Measurements from ENCODE around the gene CST6. TPM values are rescaled to one million over a fixed set of nuclear protein-coding genes. Genes with fewer than 3 reads are reported as not detected.

The CST6 gene
- total RNA-seq, 1 donor from 2014 or later: not detected

DNA sequence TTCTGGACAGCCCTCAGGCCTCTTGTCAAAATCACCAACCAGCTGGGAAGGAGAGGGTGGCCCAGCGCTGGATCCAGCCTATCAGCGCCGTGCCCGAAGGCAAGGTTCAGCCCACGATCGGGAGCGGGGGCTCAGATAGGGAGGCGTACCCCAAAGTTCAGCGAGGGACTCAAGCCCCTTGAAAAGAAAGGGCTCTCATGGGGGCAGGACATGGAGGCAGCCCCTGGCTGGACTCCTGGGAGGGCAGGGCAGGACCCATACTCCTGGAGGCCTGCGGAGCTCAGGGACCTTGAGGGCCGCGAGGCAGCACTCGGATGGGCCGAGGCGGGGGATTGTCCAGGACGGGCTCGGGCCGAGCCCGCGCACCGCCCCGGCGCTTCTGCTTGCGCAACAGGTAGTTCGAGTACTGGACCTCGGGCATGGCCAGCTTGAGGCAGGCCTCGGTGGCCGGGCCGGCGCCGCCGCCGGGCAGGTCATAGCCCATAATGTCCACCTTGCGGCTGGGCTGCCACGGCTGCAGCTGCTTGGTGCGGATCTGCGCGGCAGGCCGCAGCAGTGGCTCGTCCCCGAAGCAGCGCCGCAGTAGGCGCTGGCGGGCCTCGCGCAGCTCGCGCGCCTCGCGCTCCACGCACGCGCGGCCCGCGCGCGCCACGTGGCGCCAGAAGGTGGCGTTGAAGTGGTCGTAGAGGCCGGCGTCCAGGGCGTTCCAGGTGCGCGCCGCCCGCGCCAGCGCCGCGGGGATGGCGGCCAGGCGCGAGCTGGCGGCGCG, 30.6 kb downstream of the CST6 start:
- Mint-ChIP-seq H3K4me1 (peaks cover 11% of the 10 kb centered on the region), H3K9me3 (no peaks in the 10 kb centered on the region), H3K27ac (ENCODE audit: unreplicated experiment) (no peak overlapping the region), H3K27me3 (ENCODE audit: low read depth) (no peaks in the 10 kb centered on the region), H3K36me3 (ENCODE audit: low read depth) (no peaks in the 10 kb centered on the region), H3K4me3 (no peak overlapping the region)
- DNase-seq (ENCODE audit: low read depth, low spot score): no peak
- TF ChIP-seq, protein P1, sequence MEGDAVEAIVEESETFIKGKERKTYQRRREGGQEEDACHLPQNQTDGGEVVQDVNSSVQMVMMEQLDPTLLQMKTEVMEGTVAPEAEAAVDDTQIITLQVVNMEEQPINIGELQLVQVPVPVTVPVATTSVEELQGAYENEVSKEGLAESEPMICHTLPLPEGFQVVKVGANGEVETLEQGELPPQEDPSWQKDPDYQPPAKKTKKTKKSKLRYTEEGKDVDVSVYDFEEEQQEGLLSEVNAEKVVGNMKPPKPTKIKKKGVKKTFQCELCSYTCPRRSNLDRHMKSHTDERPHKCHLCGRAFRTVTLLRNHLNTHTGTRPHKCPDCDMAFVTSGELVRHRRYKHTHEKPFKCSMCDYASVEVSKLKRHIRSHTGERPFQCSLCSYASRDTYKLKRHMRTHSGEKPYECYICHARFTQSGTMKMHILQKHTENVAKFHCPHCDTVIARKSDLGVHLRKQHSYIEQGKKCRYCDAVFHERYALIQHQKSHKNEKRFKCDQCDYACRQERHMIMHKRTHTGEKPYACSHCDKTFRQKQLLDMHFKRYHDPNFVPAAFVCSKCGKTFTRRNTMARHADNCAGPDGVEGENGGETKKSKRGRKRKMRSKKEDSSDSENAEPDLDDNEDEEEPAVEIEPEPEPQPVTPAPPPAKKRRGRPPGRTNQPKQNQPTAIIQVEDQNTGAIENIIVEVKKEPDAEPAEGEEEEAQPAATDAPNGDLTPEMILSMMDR (conservative IDR thresholded peaks at IDR 0.05): no peak

DNA sequence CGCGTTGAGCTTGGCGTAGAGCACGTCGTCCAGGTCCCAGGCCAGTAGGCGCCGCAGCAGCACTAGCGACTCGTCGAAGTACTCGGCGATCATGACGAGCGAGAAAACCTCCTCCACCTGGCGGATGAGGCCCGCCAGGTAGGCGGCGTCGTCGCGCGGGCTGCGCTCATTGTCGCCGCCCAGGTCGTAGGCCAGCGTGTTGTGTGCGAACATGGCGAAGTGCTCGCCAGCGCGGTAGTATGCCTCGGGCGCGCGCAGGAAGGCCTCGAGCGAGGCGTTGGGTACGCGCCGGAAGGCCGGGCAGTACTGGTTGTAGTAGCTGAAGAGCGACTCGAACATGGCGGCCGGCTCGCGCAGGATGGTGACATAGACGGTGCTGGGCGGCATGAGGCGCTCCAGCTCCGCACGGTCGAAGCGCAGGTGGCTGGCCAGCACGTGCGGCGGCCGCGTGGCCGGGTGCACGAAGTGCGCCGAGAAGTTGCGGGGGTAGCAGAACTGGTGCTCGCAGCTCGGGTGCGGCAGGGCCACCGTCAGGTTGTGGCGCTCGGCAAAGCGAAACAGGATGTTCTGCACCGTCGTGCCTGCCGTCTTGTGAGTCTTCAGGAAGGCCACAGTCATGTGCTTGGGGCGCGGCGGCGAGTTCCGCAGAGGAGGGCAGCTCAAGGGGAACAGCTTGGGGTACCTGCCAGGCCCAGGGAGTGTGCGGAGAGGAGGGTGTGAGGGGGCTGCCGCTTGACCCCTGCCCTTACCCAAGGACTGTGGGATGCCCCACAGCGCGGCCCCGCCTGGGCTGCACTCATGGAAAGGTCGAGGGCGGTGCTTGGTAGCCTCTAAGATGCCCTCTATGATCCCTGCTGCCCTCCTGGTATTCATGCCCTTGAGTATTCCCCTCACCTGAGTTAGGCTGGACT, 31.4 kb downstream of the CST6 start:
- no peak overlapping the region for H3K4me3 Mint-ChIP-seq
- TF ChIP-seq, protein P1 (conservative IDR thresholded peaks at IDR 0.05): no peak
- no peaks in the 10 kb centered on the region for H3K36me3 Mint-ChIP-seq (ENCODE audit: low read depth)
- H3K27ac Mint-ChIP-seq (ENCODE audit: unreplicated experiment): no peak overlapping the region
- peaks cover 15% of the 10 kb centered on the region for H3K4me1 Mint-ChIP-seq
- DNase-seq (ENCODE audit: low read depth, low spot score): no peak
- no peaks in the 10 kb centered on the region for H3K9me3 Mint-ChIP-seq
- H3K27me3 Mint-ChIP-seq (ENCODE audit: low read depth): no peaks in the 10 kb centered on the region

DNA sequence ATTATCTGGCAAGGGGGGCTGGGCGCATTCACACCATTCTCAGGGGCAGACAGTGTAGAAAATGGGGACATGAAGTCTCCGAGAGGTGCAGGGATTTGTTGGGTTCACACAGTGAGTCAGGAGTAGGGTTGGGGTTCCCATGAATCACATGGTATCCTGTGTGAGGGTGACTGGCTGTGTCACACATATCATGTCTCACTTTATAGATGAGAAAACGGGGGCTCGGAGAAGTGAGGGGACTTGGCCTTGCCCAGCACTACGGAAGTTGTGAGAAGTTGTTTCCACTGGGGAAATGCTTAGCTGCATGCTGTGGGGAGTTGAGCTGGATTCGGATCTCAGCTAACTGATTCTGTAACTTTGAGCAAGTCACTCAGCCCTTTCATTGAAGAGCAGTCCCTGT, 32.9 kb downstream of the CST6 start:
- Mint-ChIP-seq H3K36me3 (ENCODE audit: low read depth) (no peaks in the 10 kb centered on the region), H3K4me1 (peaks cover 25% of the 10 kb centered on the region), H3K9me3 (no peaks in the 10 kb centered on the region), H3K4me3 (peak overlapping the region; percentile 68), H3K27me3 (ENCODE audit: low read depth) (no peaks in the 10 kb centered on the region), H3K27ac (ENCODE audit: unreplicated experiment) (peak overlapping the region; percentile 40)
- TF ChIP-seq, protein P1 (conservative IDR thresholded peaks at IDR 0.05): no peak
- no peak for DNase-seq (ENCODE audit: low read depth, low spot score)

DNA sequence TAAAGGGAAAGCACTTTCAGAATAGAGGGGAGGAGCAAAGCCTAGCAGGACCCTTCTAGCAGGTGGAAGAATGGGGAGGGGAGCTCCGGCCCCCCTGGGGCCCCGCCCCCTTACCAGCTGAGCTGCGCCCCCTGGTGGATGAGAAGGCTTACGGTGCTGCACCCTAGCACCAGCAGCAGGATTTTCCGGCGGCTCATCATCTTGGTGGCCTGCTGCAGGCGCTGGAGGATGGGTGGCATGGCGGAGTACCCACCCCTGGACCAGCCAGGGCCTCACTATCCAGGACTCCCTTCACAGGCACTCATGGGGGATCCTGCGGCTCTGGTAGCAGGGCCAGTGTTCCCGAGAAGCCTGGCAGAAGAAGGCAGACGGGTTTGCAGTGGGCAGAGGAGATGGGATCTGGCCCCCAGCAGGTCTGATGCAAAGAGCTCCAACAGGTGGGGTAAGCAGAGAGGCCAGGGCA, 33.4 kb downstream of the CST6 start:
- peak overlapping the region; percentile 68 for H3K4me3 Mint-ChIP-seq
- TF ChIP-seq, protein P1 (conservative IDR thresholded peaks at IDR 0.05): peak; percentile 97
- H3K36me3 Mint-ChIP-seq (ENCODE audit: low read depth): no peaks in the 10 kb centered on the region
- H3K27me3 Mint-ChIP-seq (ENCODE audit: low read depth): no peaks in the 10 kb centered on the region
- H3K9me3 Mint-ChIP-seq: no peaks in the 10 kb centered on the region
- no peak overlapping the region for H3K27ac Mint-ChIP-seq (ENCODE audit: unreplicated experiment)
- peaks cover 25% of the 10 kb centered on the region for H3K4me1 Mint-ChIP-seq
- peak; percentile 92 for DNase-seq (ENCODE audit: low read depth, low spot score)

DNA sequence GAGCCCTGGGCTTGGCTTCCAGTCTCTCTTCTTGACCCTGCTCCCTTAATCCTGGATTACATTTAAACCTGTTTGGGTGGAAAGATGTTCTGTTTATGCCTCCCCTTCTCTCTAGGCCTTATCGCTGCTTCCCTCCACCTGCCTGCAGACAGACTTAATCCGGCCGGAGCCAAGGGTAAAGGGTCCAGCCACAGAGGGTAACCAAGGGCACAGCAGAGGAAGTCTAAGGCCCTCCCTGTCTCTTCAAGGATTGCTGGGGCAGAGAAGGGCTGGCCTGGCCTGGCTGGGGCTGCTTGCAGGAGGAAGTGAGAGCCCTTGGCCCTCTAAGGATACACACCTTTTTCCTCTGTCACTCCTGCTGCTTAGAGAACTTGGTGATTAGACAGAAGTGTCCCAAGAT, 35.1 kb downstream of the CST6 start:
- H3K4me1 Mint-ChIP-seq: peaks cover 36% of the 10 kb centered on the region
- no peak overlapping the region for H3K4me3 Mint-ChIP-seq
- no peaks in the 10 kb centered on the region for H3K36me3 Mint-ChIP-seq (ENCODE audit: low read depth)
- H3K9me3 Mint-ChIP-seq: no peaks in the 10 kb centered on the region
- no peak for DNase-seq (ENCODE audit: low read depth, low spot score)
- TF ChIP-seq, protein P1 (conservative IDR thresholded peaks at IDR 0.05): no peak
- no peaks in the 10 kb centered on the region for H3K27me3 Mint-ChIP-seq (ENCODE audit: low read depth)
- H3K27ac Mint-ChIP-seq (ENCODE audit: unreplicated experiment): no peak overlapping the region
